ENCODE measurements around the gene TM4SF4.

DNA sequence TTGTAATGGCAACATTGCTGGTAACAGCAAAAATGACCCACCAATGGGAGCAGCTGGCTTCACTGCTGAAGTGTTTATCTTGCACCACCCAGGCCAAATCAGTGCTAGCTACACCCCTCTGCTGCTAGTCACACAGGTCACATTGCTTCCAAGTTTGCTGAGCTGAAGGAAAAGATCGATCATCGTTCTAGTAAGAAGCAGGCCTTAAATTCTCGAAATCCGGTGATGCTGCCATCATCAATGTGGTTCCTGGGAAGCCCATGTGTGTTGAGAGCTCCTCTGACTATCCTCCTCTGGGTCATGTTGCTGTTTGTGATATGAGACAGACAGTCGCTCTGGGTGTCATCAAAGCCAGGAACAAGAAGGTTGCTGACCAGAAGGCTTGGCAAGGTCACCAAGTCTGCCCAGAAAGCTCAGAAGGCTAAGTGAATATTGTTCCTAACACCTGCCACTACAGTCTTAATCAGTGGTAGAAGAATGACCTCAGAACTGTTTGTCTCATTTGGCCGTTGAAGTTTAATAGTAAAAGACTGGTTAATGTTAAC is 21.2 kb downstream of the TM4SF4 start:
- TF ChIP-seq POLR2A (IDR thresholded peaks at IDR 0.05; ENCODE audit: low read depth, low read length): no peak
- TF ChIP-seq POLR2AphosphoS5 (IDR thresholded peaks at IDR 0.05; ENCODE audit: low read depth, low read length): no peak

Data from GM12892 (cell line).